Measurements from ENCODE around the gene SCRN2.

The SCRN2 gene

DNA sequence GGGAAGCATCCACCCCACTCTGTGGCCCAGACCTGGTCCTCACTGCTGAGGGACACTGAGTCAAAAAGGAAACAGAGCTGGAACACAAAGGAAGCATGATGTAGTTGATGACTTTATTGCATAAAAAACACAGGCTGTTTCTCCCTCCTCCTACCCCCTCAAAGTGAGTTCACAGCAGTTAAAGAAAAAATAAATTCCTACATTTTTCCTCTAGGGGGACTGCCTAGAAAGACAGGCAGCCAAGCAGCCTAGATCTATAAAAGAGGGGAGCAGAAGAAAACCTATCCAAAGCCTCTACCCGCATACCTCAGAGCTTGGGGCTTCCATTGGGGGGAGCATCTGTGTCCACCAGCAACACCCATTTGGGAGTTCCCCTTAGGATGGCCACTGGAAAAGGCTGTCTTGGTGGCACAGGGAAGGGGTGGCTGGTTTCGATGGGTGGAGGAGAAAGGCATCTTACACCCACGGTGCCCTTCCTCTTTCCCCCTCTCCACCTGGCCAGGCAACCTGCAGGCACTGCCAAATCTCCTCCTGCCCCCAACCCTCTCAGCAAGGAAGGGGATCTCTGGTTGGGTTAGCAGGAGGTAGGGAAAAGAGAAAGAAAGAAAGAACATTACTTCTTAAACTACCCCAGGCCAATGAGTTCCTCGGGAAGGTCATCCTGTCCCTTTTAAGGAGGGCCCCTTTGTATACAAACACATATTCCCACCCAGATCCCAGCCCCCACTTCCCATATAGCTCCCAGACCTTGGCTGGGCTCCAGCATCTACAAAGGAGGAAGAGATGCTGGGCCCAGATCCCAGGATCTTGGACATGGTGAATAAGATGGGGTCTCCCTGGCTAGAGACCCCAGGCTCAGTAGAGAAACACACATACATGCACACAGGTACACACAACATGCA lies 4.0 kb upstream of the SCRN2 start:
- DNase-seq: no peak

DNA sequence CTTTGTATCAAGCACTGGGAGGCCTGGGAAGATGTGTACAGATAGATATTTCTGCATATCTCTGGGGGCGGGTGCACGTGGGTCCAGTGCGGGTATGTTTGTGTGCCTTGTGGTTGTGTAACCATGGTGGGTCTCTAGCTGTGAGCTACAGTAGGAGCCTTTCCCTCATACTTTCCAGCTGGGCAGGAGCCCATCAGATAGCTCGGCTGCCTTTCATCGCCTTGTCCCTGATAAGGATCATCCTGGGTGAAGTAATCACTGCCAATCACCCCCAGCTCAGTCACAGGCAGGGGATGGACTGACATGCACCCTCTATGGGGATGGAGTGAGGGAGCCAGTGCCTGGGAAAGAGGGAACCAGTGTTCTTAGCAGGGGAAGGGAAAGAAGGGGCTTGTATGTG lies 3.2 kb upstream of the SCRN2 start:
- DNase-seq: no peak

DNA sequence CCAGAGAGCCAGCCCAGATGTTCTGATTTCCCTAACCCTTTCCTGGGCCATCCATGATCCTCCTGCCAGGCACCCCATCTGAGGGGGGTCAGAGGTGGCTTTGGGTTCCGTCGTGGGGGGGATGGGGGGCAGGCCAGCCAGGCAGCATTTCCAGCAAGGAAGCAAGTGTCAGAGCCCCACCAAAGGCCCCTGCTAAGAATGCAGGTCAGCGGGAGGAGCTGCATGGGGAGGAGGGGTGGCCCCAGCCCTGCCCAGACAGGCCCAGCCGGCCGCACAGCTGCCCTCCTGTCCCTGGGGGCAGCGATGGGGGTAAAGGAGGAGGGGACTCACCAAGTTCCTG lies 2.3 kb upstream of the SCRN2 start:
- no peak for DNase-seq

DNA sequence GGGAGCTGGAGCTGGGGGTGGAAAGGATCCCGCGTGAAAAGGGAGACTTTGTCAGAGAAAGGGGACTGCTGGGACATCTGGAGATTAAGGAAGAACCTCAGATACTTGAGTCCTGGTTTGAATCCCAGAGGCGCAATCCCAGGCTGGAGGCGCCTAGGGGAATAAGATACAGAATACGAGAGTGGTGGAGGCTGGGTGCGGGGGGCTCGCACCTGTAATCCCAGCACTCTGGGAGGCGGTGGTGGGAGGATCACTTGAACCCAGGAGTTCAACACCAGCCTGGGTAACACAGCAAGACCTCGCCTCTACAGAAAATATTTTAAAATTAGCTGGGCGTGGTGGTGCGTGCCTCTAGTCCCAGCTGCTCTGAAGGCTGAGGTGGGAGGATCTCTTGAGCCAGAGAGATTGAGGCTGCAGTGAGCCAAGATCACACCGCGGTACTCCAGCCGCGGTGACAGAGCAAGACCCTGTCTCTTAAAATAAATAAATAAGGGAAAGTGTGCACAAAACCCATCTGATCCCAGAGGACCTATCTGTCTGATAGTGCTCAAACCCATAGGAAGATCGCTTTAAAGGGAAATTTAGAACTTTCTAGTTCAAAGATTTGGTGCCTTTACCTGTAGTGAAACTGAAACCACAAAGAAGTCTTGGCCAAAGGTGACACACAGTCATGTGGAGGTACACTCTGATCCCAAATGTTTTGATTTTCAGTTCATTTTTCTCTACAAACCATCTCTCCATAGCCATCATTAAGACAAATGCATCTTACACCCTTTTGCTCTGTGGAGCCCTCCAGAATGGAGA lies 617 bp upstream of the SCRN2 start:
- DNase-seq: no peak

DNA sequence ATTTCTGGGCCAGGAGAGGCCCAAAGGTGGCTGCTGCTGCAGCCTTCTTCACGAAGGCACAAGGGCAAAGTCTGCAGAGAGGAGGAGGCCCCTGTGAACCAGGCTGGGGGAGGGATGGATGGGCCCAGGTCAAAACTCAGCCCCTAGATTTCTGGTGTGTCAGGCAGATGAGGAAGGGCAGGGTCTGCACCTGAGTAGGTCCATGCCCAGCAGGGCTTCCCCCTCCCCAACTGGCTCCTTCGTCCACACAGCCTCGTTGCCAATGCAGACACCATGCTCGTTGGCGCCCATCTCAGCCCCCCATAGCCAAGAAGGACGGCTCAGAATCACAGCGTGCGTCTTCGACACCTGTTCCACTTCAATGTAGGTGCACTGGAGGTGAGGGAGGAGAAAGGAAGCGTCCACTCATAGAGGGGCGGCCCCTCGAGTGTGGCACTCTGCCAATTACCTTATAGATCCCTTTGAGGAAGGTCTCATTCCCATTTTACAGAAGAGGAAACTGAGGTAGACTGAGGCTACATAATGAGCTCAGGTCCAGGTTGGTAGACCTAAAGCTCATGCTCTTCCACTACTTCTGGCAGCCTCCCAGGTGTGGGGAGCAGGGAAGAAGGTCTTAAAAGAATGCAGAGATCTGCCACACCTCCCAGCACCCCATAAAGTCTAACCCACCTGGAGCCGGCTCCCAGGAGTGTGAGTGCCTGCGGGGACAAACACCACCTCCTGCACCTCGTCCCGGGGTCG lies 902 bp downstream of the SCRN2 start:
- no peak for DNase-seq

DNA sequence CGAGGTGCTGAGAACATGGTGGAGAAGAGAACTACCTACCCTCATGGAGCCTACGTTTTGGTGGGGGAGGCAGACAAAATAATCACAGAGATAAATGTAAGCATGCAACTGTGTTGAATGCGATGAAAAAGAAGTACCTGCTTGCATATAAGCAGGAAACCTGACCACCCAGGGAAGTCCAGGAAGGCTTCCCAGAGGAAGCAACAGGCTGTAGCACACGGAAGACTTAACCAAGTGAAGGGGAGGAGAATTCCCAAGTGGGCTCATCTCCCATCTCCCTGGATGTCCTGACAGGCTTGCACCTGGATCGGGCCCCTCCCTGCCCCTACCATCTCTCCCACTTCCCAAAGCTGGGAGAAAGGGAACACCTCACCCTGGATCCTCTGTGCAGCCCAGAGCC lies 2.0 kb downstream of the SCRN2 start:
- no peak for DNase-seq

DNA sequence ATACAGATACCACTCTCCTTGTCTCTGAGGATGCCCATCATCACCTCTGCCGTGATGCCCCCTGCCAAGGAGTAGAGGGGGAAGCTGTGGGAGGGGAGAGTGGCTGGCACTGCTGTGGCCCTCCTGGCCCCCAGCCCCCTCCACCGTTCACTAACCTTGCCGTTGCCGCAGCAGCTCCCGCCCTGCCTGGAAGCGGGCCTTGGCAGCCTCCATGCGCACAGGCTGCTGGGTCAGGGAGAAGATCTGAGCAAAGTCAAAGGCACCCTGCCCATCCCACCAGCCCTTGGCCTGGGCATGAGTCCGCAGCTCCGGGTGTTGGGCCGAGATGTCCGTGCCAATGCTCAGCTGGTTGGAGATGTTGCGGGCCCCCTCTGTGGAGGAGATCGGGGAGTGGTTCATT lies 2.4 kb downstream of the SCRN2 start:
- no peak for DNase-seq

DNA sequence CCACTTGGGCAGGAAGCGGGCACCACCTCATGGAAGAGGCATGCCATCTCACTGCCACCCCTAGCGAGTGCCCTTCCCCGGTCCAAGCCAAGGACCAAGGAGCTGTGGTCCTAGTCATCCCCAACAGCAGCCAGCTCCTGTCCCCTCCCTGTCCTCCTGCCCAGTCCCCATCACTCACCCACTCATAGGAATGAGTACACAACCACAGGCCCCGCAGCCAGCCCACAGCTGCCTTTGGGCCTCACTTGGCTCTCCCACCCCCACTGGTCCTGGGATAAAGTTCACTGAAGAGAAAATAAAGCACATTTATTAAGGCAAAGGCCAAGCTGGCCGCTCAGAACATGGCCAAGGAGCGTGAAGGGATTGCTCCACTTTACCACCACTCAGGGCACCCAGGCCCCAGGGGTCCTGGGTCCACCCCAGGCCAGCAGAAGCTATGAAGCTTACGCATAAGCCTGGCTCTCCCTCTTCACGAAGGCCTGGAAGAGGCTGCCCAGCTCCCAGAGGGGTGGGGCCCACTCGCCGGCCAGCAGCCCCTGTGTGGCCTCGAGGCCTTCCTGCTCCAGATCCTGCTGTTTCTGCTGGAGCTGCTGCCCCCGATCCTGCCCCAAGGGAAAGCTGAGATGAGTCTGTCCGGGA lies 3.6 kb downstream of the SCRN2 start:
- DNase-seq: no peak

DNA sequence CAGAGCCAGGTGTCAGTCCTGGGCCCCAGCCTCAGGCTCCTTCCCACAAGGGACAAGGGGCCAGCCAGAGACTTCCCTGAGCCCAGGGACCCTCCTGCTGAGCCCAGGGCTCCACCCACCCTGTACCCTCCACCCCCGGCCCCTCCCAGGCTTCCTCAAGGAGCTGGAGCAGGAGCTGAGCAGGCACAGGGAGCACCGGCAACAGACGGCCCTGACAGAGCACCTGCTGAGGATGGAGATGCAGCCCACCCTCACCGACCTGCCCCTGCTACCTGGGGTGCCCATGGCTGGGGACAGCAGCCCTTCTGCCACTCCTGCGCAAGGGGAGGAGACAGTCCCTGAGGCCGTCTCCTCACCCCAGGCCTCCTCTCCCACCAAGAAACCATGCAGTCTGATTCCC lies 4.5 kb downstream of the SCRN2 start:
- DNase-seq: no peak

DNA sequence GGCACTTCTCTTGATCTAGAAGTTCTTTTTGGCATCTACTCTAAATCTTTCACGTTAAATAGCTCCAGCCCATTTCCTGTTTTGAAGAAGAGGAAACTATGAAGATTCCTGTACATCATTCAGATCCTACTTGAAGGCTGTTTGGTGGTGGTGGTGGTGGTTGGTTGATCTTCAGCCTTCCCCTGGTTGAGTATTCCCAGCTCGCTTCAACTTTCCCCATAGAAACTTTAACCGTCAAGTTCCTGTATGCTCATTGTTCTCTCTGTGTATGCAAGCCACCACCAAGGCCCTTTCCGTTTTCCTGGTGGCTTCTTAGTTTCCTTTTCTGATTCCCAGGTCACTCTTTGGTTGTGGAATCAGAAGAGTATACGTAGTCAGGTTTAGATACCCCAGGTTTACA lies 6.3 kb downstream of the SCRN2 start:
- no peak for DNase-seq

DNA sequence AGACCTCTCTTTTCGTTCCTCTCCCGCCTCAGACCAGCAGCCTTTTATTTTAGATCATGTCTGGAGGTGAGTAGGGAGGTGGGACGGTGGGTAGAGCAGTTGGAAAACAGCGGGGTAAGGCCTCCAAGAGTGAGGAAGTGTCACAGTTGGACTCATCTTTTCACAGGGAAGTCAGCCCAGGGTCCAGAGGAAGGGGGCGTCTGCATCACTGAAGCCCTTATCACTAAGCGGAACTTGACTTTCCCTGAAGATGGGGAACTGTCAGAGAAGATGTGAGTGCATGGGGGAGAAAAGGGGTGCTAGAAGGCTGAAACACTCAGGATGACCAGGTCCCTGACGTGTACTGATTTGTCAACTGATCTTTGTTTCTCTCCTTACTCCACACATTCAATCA lies 9.1 kb downstream of the SCRN2 start:
- no peak for DNase-seq

DNA sequence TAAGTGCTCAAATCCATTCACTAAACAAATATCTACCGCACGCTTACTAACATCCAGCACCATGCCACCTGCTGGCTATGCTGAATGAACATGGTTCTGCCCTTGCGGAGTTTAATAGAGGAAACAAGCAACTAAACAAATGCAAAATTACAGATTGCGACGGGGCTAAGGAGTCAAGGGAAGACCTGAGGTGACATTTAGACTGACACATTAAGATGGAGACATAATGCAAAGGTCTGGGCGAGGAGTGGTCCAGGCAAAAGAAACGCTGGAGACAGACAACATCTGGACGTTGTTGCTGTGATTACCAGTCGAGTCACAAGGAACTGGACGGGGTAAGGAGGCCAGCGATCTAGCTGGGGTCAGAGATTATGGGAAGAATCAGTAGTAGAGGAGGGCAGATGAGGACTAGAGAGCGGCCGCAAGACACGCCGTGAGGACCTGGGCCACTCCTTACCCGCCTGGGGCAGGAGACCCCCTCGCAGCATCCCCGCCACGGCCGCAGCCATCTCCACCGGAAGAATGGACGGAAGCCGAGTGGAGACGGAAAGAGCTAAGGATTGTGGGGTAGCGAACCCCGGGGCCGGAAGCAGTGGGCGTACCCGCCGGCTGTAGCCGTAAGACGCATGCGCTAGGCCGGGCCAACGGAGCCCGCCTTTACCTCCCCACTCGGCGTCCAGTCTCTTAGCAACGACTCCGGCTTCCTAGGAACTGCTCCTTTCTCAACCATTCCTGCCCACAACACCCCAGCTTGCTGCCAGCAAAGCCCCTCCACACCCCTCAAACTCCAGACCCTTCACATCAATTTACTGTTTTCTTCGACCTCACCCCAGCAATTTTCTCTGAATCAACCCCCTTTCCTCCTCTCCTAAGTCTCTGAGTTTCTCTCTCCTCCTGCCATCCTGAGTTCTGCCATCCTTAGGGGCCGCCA lies 9.8 kb downstream of the SCRN2 start, which contains the start of the genes LRRC46 and MRPL10:
LRRC46 (plus strand) TSS at position 668 of the 931 bp plus-strand sequence. CDS start 320 bp downstream, outside the sequence.
MRPL10 (minus strand) TSS at position 539 of the 931 bp plus-strand sequence; CDS start at position 509, 30 bp downstream.
- DNase-seq: peak; percentile 92

DNA sequence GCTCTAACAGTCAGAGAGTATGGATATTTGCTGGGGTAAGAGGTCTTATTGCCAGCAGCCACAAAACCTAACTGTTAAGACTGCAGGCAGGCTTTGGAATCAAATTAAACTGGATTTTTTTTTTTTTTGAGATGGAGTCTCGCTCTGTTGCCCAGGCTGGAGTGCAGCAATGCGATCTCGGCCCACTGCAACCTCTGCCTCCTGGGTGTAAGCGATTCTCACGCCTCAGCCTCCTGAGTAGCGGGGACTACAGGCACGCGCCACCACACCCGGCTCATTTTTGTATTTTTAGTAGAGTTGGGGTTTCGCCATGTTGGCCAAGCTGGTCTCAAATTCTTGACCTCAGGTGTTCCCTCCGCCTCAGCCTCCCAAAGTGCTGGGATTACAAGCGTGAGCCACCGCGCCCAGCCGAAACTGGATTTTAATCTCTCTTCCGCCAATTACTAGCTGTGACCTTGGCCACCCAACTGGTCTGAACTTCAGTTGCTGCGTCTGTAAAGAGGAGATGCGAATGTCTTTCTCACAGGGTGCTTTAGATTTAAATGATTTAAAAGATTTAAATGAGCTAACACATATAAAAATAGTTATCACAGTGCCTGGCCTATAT lies 10.6 kb downstream of the SCRN2 start:
- DNase-seq: no peak

DNA sequence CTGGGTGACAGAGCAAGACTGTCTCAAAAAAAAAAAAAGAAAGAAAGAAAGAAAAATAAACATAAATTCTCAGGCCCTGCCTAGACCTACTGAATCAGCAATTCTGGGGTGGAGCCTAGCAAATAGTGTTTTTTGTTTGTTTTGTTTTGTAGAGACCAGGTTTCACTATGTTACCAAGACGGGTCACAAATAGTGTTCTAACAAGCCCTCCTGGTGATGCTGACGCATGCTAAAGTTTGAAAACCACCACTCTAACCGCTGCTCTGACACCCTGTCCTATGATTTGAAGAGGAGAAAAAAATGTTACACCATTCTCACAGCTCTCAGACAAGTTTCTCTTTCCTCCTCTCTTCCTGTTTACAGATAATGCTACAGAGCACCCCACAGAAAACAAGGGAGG lies 11.2 kb downstream of the SCRN2 start:
- peak; percentile 92 for DNase-seq

DNA sequence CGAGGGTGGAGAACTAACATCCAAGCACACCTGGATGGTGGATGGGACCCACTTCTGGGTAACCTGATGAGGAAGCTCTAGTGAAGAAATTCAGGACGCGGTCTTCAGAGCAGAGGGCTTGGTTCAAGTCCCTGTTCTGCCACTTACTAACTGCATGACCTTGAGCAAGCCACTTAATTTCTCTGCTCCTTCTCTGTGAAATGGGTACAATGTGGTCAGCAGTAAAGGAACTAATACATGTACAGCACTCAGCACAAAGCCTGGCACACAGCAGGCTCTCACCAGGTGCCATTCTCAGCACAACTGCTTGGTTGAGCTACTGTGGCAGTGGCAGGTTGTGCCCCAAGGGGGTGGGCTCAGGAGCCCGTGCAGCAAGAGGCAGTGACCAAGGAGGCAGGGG lies 17.6 kb downstream of the SCRN2 start:
- DNase-seq: no peak

DNA sequence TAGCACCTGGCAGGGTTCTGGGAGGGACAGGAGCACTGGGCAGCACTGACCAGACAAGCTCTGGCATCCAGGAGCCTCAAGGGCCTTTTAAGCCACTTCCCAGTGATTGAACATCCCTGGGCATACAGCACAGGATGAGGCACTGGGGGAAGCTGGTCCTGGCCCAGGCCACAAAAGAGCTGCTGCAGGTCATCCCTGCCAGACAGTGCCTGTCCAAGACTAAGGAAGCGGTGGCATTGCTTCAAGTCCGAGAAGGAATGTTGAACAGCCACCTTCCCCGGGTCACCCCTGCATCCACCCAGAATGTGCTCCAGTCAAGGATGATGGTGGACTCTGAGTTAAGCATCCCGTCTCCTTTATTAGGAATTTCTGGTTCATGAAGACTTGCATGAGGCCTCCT lies 18.3 kb downstream of the SCRN2 start:
- no peak for DNase-seq

DNA sequence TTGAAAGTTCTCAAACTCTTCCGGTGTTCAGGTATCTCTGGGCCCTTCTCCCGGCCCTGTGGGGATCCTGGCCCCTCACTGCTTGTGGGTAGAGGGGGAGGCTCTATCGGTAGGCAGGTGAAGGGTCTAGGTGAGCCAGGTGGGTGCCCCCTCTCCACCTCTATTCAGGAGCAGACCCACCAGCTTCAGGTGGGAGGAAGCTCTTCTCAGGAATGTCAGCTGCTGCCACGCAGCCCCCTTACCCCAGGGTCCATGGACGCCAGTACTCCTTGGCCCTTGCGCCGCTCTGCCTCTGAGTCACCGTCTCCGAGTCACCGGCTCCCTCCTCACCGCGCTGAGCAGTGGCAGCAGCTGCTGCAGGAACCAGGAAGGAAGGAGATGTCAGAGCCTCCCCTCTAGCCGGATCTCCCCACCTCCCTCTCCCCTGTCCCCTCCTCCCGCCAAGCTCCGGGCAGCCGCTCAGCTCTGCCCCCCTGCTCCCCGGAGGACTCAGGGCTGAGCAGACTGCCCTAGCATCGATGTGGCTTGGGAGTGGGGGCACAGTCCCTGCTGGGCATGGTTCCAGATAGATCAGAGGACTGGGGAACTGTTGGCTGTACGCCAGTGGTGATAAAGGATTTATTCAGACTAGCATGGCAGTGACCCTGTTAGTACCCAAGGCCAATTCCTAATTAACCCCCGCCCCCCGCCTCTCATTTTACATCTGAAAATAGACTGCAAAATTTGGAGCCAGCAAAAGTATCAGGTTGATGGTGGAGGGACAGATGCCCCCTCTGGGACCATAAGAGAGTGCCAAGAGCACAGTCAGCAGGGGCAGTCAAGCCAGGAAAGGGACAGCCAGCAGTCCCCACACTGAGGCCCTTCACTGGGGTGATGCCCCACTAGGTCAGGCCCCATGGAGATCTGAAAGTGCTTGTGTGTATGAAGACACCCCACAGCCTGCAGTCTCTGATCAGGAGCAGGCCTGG lies 19.4 kb downstream of the SCRN2 start, which contains the start of gene OSBPL7:
OSBPL7 (minus strand) TSS at position 371 of the 968 bp plus-strand sequence. CDS start 1,516 bp downstream, outside the sequence.
- DNase-seq: peak; percentile 87

DNA sequence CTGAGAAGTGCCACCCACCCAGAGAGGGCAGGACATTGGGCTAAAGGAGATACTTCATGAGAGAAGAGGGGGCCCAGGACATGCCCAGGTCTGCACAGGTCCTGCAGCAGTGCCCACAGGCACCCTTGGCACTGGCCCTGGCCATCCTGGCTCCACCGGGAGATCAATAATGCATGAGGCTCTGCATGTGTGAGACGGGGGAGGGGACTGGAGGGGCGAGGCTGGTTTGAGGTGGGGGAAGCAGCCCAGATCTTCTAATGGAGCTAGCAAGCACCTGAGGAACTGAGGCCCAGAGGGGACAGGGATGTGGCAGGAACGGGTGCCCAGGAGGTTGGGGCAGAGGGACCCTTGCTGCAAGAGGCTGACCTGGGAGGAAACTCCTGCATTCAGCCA lies 20.0 kb downstream of the SCRN2 start:
- no peak for DNase-seq

DNA sequence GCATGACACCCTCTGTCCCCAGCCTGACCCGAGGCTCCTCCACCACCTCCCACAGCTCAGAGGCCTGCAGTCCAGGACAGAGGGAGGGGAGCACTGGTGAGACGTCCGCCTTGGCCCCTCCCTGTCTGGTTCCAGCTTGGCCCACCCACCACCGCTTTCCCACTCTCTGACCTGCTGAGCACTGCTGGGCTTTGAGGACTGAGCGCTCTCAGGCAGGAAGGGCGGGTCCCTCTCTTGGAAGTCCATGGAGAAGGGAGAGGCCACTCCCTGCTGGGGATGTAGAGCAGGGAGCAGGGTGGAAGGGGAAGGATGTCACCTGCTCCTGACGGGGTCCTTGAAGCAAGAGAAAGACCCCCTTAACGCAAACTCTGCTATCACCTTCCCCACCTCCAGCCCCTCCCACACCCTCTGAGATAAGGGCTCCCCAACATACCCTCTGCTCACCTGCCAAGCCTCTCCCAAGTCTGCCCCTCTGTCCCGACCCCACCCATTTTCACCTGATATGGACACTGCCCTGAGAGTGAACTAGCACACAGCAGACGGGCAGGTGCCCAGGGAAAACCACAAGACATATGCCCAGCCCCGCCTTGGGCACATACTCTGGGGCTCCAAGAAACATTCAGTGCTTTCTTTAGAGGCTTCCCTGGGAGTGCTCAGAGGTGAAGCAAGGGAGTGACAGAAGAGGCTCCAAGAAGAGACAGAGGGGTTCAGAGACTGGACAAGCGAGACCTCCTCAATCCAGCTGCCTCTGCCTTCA lies 20.9 kb downstream of the SCRN2 start:
- no peak for DNase-seq
